Measurements from ENCODE around the gene PTGFRN.

Gene PTGFRN

GRCh38 chr1:116982319-116983004 is 72.7 kb downstream of the PTGFRN start:
- no peak for ATAC-seq
- TF ChIP-seq ZNF565 (CRISPR knock-in tag; conservative IDR thresholded peaks at IDR 0.05; ENCODE audit: low read depth) (no peak), CSDC2 (CRISPR knock-in tag; IDR thresholded peaks at IDR 0.05) (no peak), GLIS3 (CRISPR knock-in tag; IDR thresholded peaks at IDR 0.05) (no peak), PATZ1 (CRISPR knock-in tag; IDR thresholded peaks at IDR 0.05; ENCODE audit: borderline replicate concordance) (no peak), TSHZ2 (CRISPR knock-in tag; IDR thresholded peaks at IDR 0.05) (no peak), RARB (CRISPR knock-in tag; IDR thresholded peaks at IDR 0.05) (no peak), ZC3H10 (CRISPR knock-in tag; IDR thresholded peaks at IDR 0.05) (no peak)

GRCh38 chr1:116983112-116983511 is 73.4 kb downstream of the PTGFRN start:
- ATAC-seq = no peak
- TF ChIP-seq ZFP30 (CRISPR knock-in tag; IDR thresholded peaks at IDR 0.05) = no peak
- TF ChIP-seq CSDC2 (CRISPR knock-in tag; IDR thresholded peaks at IDR 0.05) = no peak
- no peak for TF ChIP-seq ISL1 (CRISPR knock-in tag; IDR thresholded peaks at IDR 0.05)

GRCh38 chr1:116983678-116984077 is 74.0 kb downstream of the PTGFRN start:
- no peak for ATAC-seq

GRCh38 chr1:116984406-116985160 is 74.9 kb downstream of the PTGFRN start:
- TF ChIP-seq OSR1 (CRISPR knock-in tag; IDR thresholded peaks at IDR 0.05) (no peak), BACH2 (CRISPR knock-in tag; IDR thresholded peaks at IDR 0.05; ENCODE audit: borderline replicate concordance) (no peak), TSHZ2 (CRISPR knock-in tag; IDR thresholded peaks at IDR 0.05) (no peak), RARB (CRISPR knock-in tag; IDR thresholded peaks at IDR 0.05) (no peak), ZC3H10 (CRISPR knock-in tag; IDR thresholded peaks at IDR 0.05) (no peak), ARNTL (CRISPR knock-in tag; IDR thresholded peaks at IDR 0.05; ENCODE audit: borderline replicate concordance, low read depth) (no peak), ZFP30 (CRISPR knock-in tag; IDR thresholded peaks at IDR 0.05) (no peak)
- ATAC-seq = no peak

More at GRCh38 chr1:116983678-116984077, 74.0 kb downstream of the PTGFRN start:
- TF ChIP-seq ZNF70 (CRISPR knock-in tag; IDR thresholded peaks at IDR 0.05) (no peak), ZC3H10 (CRISPR knock-in tag; IDR thresholded peaks at IDR 0.05) (no peak), TOX (CRISPR knock-in tag; IDR thresholded peaks at IDR 0.05; ENCODE audit: borderline replicate concordance) (no peak), ZFP3 (CRISPR knock-in tag; IDR thresholded peaks at IDR 0.05) (no peak), ZFP30 (CRISPR knock-in tag; IDR thresholded peaks at IDR 0.05) (no peak), ESRRG (CRISPR knock-in tag; IDR thresholded peaks at IDR 0.05) (no peak), BACH2 (CRISPR knock-in tag; IDR thresholded peaks at IDR 0.05; ENCODE audit: borderline replicate concordance) (no peak), TCF4 (CRISPR knock-in tag; IDR thresholded peaks at IDR 0.05; ENCODE audit: borderline replicate concordance) (no peak)
